ENCODE measurements around the gene LRRC40.

DNA sequence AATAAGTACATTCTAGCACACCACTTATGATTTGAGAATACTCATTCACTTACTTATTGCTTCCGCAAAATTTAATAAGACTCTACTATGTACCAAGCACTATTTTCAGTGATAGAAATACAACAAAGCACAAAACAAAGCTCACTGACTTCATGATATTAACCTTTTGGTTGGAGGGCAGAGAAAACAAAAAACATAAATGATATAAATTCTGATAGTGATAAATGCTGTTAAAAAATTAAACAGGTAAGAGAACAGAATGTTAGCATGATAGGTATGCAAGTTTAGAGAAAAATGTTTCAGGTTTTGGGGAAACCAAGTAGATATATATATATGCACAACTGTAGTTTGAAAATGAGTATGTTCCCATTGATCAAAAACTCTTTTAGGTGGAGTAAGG lies 1.2 kb downstream of the LRRC40 start:
- TF ChIP-seq POLR2AphosphoS5 (IDR thresholded peaks at IDR 0.05; ENCODE audit: low read depth, low read length) (no peak), CTCF (IDR thresholded peaks at IDR 0.05) (no peak), REST (IDR thresholded peaks at IDR 0.05; ENCODE audit: insufficient read depth in 1 of 2, low read depth in 2 of 2, low read length in 1 of 2) (no peak), SIN3A (IDR thresholded peaks at IDR 0.05; ENCODE audit: borderline replicate concordance, insufficient read depth, low read depth, low read length) (no peak), TCF7L2 (IDR thresholded peaks at IDR 0.05; ENCODE audit: low read depth, low read length) (no peak)

Data from Panc1 (cell line).